ENCODE measurements around the gene CFDP1.

Gene CFDP1

GRCh38 chr16:75376475-75377161 is 56.7 kb downstream of the CFDP1 start:
- no peak for DNase-seq (ENCODE audit: low read depth in 1 of 2, low spot score in 1 of 2)

DNA sequence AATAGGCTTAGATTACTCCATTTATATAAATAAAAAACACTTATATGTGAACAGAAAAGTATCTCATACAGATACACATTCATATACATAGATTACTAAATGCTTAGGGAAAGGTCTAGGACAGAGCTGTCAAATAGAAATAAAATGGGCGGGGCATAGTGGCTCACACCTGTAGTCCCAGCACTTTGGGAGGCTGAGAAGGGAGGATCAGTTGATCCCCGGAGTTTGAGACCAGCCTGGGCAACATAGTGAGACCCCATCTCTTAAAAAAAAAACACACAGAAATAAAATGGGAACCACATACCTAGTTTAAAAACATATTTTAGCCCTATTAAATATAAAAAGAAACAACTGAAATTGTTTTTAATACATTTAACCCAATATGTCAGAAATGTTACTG is 58.9 kb downstream of the CFDP1 start:
- no peak for DNase-seq (ENCODE audit: low read depth in 1 of 2, low spot score in 1 of 2)

DNA sequence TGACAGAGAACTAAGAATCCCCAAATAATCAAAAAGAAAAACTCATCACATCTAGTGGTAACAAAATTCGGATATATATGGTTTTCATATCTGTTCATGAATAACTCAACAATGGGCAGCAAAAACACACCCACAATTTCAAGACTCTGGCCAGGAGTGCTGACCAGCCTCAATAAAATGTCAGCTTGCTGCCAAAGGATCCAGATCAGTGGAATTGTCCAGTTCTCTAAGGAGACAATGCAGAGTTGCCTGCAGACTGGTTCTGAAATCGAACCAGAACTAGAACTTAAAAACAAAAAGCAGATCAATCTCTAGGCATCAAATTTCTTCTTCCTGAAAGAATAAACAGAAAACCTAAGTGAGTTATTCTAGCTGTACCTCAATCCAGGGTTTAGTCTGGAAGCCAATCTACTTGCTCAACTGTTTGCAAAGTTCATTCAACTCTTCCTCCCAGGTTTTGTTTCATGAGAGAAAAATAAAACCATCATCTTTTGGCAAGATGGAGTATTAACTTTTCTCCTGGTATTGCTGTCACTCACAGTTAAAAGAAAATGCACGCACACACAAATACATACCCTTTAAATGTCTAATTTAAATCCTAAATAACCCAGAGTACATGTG is 61.0 kb downstream of the CFDP1 start:
- DNase-seq (ENCODE audit: low read depth in 1 of 2, low spot score in 1 of 2) = no peak

DNA sequence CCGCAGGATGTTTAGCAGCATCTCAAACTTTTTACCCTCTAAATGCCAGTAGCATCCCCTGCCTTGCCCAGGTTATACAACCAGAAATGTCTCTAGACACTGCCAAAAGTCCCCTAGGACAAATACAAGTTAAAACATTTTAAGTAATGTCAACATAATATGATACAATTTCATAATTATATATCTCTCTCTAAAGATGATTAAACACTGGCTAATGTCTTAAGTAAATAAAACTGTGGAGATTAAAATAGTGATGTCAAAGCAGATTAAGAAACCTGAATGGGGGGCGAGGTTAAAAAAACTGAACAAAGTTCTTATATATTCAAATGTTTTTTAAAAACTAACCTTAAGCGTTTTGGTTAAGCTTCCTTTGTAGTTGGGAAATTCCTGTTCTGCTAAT is 62.1 kb downstream of the CFDP1 start:
- no peak for DNase-seq (ENCODE audit: low read depth in 1 of 2, low spot score in 1 of 2)

DNA sequence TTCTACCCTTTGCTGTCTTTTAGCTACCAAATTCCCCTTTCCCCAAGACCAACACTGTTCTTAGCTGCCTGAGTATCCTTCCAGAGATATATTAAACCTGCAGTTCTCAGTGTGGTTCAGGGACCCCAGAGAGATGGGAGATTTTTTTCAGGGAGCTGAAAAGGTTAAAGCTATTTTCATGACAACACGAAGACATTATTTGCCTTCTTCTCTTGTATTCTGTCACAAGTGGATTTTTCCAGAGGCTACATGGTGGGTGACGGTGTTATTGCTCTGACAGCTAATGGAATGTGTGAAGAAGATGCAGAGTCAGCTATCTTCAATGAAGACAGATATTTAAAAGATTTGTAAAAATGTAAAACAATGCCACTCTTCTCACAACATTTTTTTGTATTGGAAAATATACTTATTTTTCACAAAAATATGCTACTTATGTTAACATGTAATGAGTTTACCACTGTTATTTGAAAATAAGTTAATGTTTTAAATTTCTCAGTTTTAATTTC is 69.0 kb downstream of the CFDP1 start:
- DNase-seq (ENCODE audit: low read depth in 1 of 2, low spot score in 1 of 2) = no peak

DNA sequence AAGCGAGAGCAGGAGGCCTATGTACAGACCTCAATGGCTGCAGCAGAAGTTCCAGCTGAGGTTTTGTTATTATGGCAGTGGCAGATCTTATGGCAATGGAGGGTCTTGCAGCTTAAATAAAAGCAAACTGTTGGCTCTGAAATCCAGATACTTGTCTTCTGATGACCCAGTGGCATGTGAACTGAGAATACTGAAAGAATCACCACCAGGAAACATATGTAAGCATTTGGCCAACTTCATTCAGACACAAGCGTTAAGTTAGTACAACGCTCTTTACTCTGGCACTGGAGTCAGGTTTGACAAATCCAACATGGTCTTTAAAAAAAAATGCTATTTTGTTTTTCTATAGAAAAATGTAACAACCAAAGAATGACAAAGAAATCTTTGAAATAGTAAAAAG is 70.5 kb downstream of the CFDP1 start:
- DNase-seq (ENCODE audit: low read depth in 1 of 2, low spot score in 1 of 2) = no peak

DNA sequence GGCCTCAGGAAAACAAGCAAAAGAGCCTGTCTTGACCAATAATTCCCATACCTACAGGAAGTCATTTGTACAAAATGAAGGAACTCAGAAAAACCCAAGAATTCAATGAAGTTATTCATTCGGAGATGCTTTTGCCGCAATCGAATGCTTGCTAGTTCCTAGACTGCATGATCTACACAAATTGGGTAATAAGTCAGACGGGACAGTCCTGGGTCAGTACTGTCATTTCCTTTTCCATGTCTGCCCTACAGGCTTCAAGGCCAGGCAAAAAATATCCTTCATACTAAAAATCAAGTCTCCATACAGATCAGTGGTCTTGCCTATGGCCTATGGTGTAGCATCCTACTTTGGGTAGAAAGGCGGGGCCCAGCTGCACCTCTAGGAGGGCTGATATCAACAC is 71.4 kb downstream of the CFDP1 start:
- no peak for DNase-seq (ENCODE audit: low read depth in 1 of 2, low spot score in 1 of 2)

DNA sequence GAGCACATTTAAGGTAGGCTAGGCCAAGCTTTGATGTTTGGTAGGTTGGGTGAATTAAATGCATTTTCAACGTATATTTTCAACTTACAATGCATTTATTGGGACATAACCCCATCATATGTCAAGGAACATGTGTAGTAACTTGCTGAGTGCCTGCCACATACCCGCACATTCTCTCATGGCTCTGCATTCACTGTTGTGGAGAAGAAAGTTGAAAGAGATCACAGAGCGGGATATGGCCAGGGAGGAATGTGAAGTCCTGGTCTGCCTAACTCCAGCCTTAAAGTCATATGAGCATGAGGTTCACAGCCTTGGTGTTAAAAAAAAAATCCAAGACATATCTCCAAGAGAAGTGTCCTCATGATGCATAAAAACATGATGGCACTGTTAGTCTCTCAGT is 79.1 kb downstream of the CFDP1 start:
- DNase-seq (ENCODE audit: low read depth in 1 of 2, low spot score in 1 of 2) = no peak

GRCh38 chr16:75351183-75351582 is 82.1 kb downstream of the CFDP1 start:
- DNase-seq (ENCODE audit: low read depth in 1 of 2, low spot score in 1 of 2) = no peak

DNA sequence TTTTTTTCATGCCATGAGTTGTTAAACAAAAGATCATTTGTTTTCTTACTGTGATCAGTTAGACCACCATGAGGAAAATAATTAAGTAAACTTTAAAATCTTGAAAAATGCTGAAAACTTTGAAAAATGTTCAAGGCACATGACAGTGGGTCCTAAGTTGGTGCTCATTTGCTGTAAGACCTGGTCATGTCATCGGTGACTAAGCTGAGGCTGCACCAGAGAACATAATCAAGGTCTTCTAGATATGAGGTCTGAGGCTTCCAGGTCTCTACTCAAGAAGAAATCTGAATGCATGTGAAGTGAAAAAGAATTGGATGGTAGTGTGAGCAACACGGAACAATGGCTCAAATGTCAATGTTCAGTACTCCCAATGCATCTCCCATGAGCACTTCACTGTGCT is 87.6 kb downstream of the CFDP1 start:
- DNase-seq (ENCODE audit: low read depth in 1 of 2, low spot score in 1 of 2) = no peak

- DNase-seq (ENCODE audit: low read depth in 1 of 2, low spot score in 1 of 2) = no peak
These were observed 89.4 kb downstream of the CFDP1 start for GRCh38 chr16:75343941-75344340.

DNA sequence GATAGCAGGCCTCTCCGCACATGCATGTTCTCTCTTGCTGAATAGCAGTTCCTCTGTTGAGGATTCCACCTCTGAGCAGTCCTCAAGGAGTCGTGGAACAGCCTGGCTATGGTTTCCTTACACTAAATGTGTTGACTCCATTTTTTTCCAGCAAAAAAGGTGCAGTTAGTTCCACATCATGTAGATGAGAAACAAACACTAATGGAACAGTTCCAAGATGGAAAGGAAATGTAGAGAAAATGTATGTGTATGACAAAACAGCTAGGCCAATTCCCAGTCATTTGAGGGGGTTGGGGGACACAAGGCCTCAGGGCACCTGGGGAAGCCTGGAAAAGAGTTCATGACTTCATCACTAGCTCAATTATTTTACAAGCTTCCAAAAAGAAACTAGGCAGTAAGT is 90.0 kb downstream of the CFDP1 start:
- no peak for DNase-seq (ENCODE audit: low read depth in 1 of 2, low spot score in 1 of 2)

DNA sequence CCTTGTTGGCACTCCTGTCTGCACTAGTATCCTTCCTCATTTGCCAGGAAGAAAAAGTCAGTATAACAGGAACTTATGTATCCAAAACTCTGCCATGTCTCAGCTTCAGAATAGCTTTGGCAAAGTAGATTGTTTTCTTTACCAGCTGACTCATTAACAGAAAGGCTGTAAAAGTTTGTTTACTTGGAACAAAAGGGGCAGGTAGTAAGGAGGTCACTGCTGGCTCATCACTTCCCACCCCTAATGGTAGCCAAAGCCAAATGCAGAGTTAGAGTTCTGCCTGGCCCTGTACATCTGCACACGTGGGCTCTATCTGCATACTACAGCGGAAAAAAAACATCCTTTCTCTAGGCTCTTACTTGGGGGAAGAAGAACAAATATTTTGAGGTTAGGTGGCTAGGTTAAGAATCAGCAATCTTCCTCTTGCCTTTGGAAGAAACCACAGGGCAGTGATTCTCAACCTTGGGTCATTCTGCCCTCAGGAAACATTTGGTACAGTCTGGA is 90.9 kb downstream of the CFDP1 start:
- no peak for DNase-seq (ENCODE audit: low read depth in 1 of 2, low spot score in 1 of 2)

DNA sequence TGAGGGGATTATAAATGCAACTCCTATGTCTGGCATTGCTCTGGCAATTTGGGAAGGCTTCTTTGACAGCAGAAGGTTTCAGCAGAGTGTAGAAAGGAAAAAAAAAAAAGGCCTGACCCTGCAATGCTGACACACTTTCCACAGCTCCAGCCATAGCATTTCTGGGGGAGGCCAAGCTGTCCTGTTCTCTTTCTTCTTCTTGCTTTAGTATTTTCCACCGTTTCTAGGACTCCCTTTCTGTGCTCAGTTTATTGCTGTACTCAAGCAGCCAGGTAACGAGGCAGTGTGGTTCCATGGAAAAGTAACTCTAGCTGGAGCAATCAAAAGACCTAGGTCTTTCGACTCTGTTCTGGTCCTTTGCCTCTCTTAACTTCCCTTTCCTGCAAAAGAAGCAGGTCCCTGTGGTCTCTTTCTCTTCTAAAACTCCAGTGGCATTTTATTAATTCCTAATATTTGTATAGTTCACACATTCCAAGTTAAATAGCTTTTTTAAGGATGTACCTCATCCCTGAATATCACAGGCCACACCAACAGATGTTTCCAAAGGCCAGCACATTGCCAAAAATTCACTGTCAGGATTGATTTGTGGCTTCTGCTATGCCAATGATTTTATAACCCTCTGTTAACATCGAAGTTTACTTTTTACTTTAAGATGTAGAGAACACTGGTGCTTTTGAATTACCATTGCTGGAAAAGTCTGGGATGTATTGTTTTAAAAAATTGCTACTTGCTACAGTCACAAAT is 91.6 kb downstream of the CFDP1 start:
- no peak for DNase-seq (ENCODE audit: low read depth in 1 of 2, low spot score in 1 of 2)

DNA sequence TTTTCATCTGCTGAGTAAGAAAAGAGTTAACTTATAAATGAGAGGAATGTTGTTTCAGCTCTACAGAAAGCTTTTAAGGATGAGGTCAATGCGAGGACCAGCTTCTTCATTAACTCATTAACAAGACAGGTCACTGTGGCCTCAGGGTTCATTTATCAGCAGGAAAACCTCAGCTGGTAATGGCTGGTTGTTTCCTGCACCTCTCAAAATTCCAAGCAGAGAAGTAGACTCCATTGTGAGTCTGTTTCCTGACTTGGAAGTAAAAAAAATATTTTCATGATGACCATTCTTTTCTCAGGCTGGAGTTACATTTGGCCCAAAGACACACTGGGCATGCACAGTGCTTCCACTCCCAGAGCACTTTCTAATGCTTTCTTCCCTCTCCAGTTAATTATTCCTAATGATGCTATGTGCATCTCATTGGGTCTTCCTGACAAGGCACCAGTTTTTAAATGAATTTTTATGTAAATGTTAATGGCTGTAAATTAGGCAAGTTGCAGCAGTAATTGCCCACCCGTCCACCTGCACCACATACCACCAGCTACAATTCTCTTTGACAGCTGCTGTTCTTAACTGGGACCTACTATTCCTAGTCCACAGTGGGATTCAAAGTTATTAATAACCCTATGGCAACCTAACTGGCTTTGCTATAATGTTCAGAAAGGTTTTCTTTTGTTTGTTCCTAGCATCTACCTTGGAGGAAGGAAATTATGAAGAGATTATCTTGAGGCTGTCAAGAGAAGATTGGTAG is 92.4 kb downstream of the CFDP1 start:
- no peak for DNase-seq (ENCODE audit: low read depth in 1 of 2, low spot score in 1 of 2)

DNA sequence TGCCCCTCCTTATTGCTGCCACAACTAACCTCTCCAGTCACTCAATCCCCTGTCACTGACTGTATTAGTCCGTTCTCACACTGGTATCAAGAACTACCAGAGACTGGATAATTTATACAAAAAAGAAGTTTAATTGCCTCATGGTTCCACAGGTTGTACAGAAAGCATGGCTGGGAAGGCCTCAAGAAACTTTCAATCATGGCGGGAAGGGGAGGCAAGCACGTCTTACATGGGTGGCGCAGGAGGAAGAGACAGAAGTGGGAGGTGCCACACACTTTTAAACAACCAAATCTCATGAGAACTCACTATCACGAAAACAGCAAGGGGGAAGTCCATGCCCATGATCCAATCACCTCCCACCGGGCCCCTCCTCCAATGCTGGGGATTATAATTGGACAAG is 95.9 kb downstream of the CFDP1 start:
- no peak for DNase-seq (ENCODE audit: low read depth in 1 of 2, low spot score in 1 of 2)

DNA sequence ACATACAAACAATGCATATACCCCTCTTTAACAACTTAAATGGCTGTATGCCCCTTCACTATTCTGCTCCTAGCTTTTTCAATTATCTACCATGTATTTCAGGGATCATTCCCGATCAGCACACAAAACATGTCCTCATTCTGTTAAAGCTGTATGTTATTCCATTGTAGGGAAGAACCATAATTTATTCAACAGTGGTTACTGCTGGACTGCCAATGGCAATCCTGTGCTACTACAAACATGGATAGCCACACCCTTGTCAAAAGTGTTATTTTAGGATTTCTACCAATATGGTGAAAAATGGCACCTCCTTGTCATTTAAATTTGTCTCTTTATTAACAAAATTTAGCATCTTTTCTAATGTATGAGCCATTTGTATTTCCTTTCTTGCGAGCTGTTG is 96.8 kb downstream of the CFDP1 start:
- DNase-seq (ENCODE audit: low read depth in 1 of 2, low spot score in 1 of 2) = no peak

GRCh38 chr16:75333721-75334163 is 99.6 kb downstream of the CFDP1 start:
- DNase-seq (ENCODE audit: low read depth in 1 of 2, low spot score in 1 of 2) = no peak

DNA sequence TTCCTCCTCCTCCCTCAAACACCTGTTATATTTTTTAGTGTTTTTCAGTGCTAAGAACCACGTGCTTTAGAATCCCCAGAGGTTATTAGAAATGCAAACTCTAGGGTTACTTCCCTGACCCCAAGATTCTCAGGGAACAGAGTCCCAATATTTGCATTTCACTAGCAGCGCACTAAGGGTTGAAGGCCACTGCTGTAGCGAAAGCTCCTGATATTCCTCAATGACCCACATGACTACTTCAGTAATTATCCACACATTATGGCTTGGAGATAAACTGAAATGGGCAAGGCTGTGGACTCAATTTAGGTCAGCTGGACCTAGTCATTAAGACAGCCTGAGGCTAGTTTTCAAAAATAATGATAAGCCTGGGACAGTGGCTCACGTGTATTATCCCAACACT is 103.4 kb downstream of the CFDP1 start:
- DNase-seq (ENCODE audit: low read depth in 1 of 2, low spot score in 1 of 2) = no peak

- DNase-seq (ENCODE audit: low read depth in 1 of 2, low spot score in 1 of 2) = no peak
These were observed 107.0 kb downstream of the CFDP1 start for GRCh38 chr16:75326333-75326732.

- DNase-seq (ENCODE audit: low read depth in 1 of 2, low spot score in 1 of 2) = no peak
These were observed 109.4 kb downstream of the CFDP1 start for GRCh38 chr16:75323933-75324332.
